HG02623 (cell line): ENCODE measurements around the gene NEK2.
"Not testable (repeated sequence)": the region's sequence is repeated elsewhere in the genome, so short reads cannot be mapped to it uniquely, and the experiment has no call there.

ENCODE experiments used
- ATAC-seq: cut with Tn5 transposase; IDR thresholded peaks from one replicate; pipeline ENCODE4 v1.9.1; 2021; ENCODE audit warnings: moderate library complexity; ENCODE audit not compliant: unreplicated experiment

The NEK2 gene

GRCh38 chr1:211695135-211695816, 19.9 kb upstream of the NEK2 start:
- ATAC-seq, result peak; percentile 53

GRCh38 chr1:211693911-211694310, 18.5 kb upstream of the NEK2 start:
- ATAC-seq, result not testable (repeated sequence)

GRCh38 chr1:211688421-211688820, 13.0 kb upstream of the NEK2 start:
- ATAC-seq, result no peak

- no peak for ATAC-seq
These were observed 12.2 kb upstream of the NEK2 start for GRCh38 chr1:211687462-211688215.

GRCh38 chr1:211685823-211686222, 10.4 kb upstream of the NEK2 start:
- no peak for ATAC-seq

- no peak for ATAC-seq
These were observed 9.4 kb upstream of the NEK2 start for GRCh38 chr1:211684791-211685190.

- ATAC-seq, result no peak
These were observed 8.9 kb upstream of the NEK2 start for GRCh38 chr1:211684331-211684730.

- ATAC-seq, result no peak
These were observed 8.2 kb upstream of the NEK2 start for GRCh38 chr1:211683396-211684297.

- ATAC-seq, result not testable (repeated sequence)
These were observed 6.8 kb upstream of the NEK2 start for GRCh38 chr1:211682186-211682585.

GRCh38 chr1:211680752-211681327, 5.4 kb upstream of the NEK2 start:
- peak; percentile 68 for ATAC-seq

- ATAC-seq, result no peak
These were observed 2.2 kb upstream of the NEK2 start for GRCh38 chr1:211677659-211678058.

GRCh38 chr1:211676761-211677160, 1.3 kb upstream of the NEK2 start:
- ATAC-seq, result no peak

GRCh38 chr1:211676106-211676583, 724 bp upstream of the NEK2 start:
- ATAC-seq, result no peak

GRCh38 chr1:211667065-211667617, 8.3 kb downstream of the NEK2 start:
- no peak for ATAC-seq

- no peak for ATAC-seq
These were observed 14.7 kb downstream of the NEK2 start for GRCh38 chr1:211660718-211661222.

- no peak for ATAC-seq
These were observed 18.7 kb downstream of the NEK2 start for GRCh38 chr1:211656728-211657127.

- peak; percentile 78 for ATAC-seq
These were observed 20.3 kb downstream of the NEK2 start for GRCh38 chr1:211654838-211655787.

- ATAC-seq, result no peak
These were observed 21.4 kb downstream of the NEK2 start for GRCh38 chr1:211653959-211654496.

- no peak for ATAC-seq
These were observed 22.1 kb downstream of the NEK2 start for GRCh38 chr1:211653293-211653692.
